ENCODE data around the gene CPEB4. TPM values are rescaled to one million over a fixed set of nuclear protein-coding genes. Genes with fewer than 3 reads are reported as not detected.

Gene CPEB4
- total and polyA plus RNA-seq, 9 of the 15 experiments (the other 6 are each of a cell fraction or from before 2014, with no cell fraction given): 7.4 to 21.3 (median 12.4) TPM

DNA sequence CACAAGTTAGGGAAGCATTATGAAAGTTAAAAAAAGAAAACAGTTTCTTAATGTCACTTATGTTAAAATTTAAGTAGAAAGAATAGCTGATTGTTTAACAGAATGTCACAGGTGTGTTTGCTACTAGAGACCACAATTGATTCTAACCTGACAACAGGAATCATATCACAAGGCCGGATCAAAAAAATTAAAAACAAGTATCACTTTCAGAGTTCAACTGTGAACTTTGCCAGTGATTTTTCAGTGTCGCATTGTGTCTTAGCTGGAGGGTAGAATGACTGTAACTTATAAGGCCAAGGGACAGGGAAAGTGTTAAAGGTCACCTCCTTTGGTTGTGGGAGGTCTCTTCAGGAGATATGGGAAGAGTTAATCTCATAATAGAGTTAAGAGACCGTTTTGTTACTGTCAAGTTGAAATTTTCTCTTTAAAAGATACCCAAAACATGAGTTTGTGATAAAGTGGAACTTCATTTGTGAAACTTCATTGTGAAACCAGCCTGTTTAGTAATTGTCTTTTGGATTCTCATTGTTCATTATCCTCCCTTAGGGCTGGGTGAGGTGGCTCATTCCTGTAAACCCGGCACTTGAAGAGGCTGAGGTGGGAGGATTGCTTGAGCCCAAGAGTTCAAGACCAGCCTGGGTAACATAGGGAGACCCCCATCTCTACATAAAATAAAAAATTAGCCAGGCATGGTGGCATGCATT, 40.9 kb downstream of the CPEB4 start (continued):
- TF ChIP-seq YY1 (IDR thresholded peaks at IDR 0.05; ENCODE audit: borderline replicate concordance in 1 of 3, control insufficient read depth in 1 of 3, extremely low read depth in 1 of 3, insufficient read depth in 3 of 3, insufficient read length in 1 of 3, insufficient replicate concordance in 2 of 3, low read depth in 1 of 3, low read length in 2 of 3) (no peak), ZNF644 (tag; IDR thresholded peaks at IDR 0.05; ENCODE audit: low read depth) (no peak), NONO (IDR thresholded peaks at IDR 0.05; ENCODE audit: low read depth in 2 of 2, low read length in 1 of 2) (no peak), HMG20B (CRISPR knock-in tag; IDR thresholded peaks at IDR 0.05) (no peak)
- TF ChIP-seq, protein P1, sequence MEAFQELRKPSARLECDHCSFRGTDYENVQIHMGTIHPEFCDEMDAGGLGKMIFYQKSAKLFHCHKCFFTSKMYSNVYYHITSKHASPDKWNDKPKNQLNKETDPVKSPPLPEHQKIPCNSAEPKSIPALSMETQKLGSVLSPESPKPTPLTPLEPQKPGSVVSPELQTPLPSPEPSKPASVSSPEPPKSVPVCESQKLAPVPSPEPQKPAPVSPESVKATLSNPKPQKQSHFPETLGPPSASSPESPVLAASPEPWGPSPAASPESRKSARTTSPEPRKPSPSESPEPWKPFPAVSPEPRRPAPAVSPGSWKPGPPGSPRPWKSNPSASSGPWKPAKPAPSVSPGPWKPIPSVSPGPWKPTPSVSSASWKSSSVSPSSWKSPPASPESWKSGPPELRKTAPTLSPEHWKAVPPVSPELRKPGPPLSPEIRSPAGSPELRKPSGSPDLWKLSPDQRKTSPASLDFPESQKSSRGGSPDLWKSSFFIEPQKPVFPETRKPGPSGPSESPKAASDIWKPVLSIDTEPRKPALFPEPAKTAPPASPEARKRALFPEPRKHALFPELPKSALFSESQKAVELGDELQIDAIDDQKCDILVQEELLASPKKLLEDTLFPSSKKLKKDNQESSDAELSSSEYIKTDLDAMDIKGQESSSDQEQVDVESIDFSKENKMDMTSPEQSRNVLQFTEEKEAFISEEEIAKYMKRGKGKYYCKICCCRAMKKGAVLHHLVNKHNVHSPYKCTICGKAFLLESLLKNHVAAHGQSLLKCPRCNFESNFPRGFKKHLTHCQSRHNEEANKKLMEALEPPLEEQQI (IDR thresholded peaks at IDR 0.05): no peak

DNA sequence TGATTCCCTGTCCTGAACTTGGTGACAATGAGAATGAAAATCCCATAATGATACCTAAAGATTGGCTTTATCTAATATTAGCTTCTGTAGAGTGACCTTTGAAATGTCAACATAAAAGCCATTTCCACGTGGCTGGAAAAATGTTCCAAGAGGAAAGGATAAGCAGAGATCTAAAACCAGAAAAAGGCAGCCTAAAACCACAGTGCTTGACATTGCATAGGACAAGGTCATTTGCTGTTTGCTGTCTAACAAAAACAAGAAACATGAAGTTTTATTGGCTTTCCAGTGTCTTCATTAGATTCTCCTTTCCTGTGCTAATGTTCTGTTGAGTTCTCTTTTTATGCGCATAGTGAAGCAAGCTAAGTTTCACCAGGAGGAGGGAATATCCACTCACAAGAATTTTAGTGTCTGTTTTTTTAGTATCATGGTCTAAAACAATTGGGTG, 44.6 kb downstream of the CPEB4 start:
- in situ Hi-C loops (cut with MboI): no loop called here
- intact Hi-C loops (cut with micrococcal nuclease): no loop called here
- WGBS (ENCODE audit: insufficient coverage, low coverage, missing lambda C conversion rate): 52% methylated on average over 2 of the region's 2 CpGs
- DNase-seq (ENCODE audit: extremely low read depth in 1 of 4, low spot score in 3 of 4) (no peak), FAIRE-seq (no peak), ATAC-seq (no peak)
- CTCF ChIA-PET (ENCODE audit: low intra/inter-chr PET ratio): no interaction called here
- no peaks in the 10 kb centered on the region for H4K20me1 ChIP-seq (replicated peaks; ENCODE audit: control insufficient read depth, insufficient read depth, low read length)
- 0 out of 3 replicates have a peak, but pooled peaks cover 4% of the 10 kb centered on the region for H3K79me2 ChIP-seq (ENCODE audit: control insufficient read depth, insufficient read depth, low read length)
- H3K4me2 ChIP-seq (ENCODE audit: insufficient read depth, low read length): no peak overlapping the region
- H3K9ac ChIP-seq (ENCODE audit: insufficient read depth in 1 of 2, low read depth in 2 of 2, low read length in 2 of 2): no peak overlapping the region
- POLR2A ChIA-PET: interaction anchor here (1.5 kb wide), 1 partner anchor 25 kb away, joined by 5 read pairs; no protein-coding TSS in a partner anchor
- H3K9me1 ChIP-seq (ENCODE audit: control insufficient read depth, insufficient read depth, low read length): no peaks in the 10 kb centered on the region
- H3K36me3 ChIP-seq (ENCODE audit: control insufficient read depth, insufficient read depth, low read length): peaks cover 31% of the 10 kb centered on the region; the same call in 2 of the 3 replicates
- no peaks in the 10 kb centered on the region for H3K4me1 ChIP-seq (replicated peaks in 1 of 2; ENCODE audit: control insufficient read depth in 2 of 2, insufficient read depth in 2 of 2, low read length in 2 of 2)
- peak overlapping the region; percentile 20; the same call in 1 of the 3 replicates for H3K27ac ChIP-seq (ENCODE audit: extremely low read depth, low read depth, low read length)
- H3K27me3 ChIP-seq (ENCODE audit: control insufficient read depth in 2 of 2, insufficient read depth in 2 of 2, low read length in 2 of 2): no peaks in the 10 kb centered on the region
- no peak overlapping the region for H3K4me3 ChIP-seq
- no peak overlapping the region for H2AFZ ChIP-seq (ENCODE audit: low read depth, low read length)
- no TSS peak for BruUV-seq (replicated peaks)
- H3K9me3 ChIP-seq (replicated peaks; ENCODE audit: control insufficient read depth, insufficient read depth, low read depth, low read length): no peaks in the 10 kb centered on the region
- TF ChIP-seq, protein P2, sequence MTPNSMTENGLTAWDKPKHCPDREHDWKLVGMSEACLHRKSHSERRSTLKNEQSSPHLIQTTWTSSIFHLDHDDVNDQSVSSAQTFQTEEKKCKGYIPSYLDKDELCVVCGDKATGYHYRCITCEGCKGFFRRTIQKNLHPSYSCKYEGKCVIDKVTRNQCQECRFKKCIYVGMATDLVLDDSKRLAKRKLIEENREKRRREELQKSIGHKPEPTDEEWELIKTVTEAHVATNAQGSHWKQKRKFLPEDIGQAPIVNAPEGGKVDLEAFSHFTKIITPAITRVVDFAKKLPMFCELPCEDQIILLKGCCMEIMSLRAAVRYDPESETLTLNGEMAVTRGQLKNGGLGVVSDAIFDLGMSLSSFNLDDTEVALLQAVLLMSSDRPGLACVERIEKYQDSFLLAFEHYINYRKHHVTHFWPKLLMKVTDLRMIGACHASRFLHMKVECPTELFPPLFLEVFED (CRISPR knock-in tag; conservative IDR thresholded peaks at IDR 0.05): no peak
